HG02981 (cell line): ENCODE measurements around the gene CSF1R.
"Not testable (repeated sequence)": the region's sequence is repeated elsewhere in the genome, so short reads cannot be mapped to it uniquely, and the experiment has no call there.

ENCODE experiments used
- ATAC-seq: cut with Tn5 transposase; IDR thresholded peaks from one replicate; pipeline ENCODE4 v1.9.1; 2021; ENCODE audit warnings: mild to moderate bottlenecking, moderate library complexity; ENCODE audit not compliant: unreplicated experiment

The CSF1R gene

DNA sequence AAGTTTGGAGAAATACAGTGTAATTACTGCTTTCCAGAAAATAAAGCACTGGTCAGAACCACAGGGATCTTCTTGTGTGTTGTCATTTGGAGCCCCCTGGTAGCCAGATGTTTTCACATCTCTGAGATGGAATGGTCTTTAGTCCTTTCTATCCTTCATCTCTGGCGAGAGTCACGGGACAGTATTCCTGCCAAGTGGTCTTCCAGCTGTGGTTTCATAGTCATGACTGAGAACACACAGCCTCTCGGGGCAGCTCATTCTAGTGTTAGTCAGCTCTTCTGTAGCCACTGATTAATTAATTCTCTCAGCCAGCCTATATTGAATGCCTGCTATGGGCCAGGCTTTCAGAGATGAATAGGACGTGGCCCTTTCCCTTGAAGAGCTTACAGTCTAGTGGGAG, 51.7 kb downstream of the CSF1R start:
- ATAC-seq = peak; percentile 19

GRCh38 chr5:150033334-150033733, 53.0 kb downstream of the CSF1R start:
- ATAC-seq = no peak

DNA sequence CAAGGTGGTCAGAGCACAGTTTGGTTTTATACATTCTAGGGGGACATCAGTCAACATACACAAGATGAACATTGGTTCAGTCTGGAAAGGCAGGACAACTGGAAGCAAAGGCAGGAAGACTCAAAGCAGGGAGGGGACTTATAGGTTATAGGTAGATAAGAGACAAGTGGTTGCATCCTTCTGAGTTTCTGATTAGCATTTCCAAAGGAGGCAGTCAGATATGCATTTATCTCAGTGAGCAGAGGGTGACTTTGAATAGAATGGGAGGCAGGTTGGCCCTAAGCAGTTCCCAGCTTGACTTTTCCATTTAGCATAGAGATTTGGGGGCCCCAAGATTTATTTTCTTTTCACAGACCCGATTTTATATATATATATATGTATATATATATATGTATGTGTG, 58.3 kb downstream of the CSF1R start:
- not testable (repeated sequence) for ATAC-seq

- ATAC-seq = no peak
Measured at GRCh38 chr5:150026682-150027172, 59.6 kb downstream of the CSF1R start.

DNA sequence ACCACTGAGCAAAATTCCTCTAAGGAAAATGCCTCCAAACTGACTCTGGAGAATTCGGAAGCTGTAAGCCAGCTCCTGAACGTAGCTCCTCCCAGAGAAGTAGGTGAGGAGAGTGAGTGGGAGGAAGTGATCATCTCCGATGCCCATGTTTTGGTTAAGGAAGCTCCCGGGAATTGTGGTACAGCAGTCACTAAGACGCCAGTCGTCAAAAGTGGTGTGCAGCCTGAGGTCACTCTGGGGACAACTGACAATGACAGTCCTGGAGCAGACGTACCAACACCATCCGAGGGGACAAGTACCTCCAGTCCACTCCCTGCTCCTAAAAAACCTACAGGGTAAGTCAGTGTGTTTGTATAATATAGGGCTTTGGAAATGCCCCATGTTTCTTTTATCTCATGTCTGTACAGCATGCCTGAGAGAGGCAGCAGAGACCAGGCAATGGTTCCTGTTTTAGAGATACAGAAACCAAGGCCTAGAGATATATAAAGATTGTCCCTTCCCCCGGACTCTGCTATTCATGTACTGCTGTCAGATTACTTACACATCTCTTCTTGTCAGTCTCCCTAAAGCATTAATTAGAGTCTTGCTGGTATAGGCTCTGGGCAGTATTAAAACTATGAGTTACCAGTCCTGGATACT, 61.9 kb downstream of the CSF1R start:
- no peak for ATAC-seq

DNA sequence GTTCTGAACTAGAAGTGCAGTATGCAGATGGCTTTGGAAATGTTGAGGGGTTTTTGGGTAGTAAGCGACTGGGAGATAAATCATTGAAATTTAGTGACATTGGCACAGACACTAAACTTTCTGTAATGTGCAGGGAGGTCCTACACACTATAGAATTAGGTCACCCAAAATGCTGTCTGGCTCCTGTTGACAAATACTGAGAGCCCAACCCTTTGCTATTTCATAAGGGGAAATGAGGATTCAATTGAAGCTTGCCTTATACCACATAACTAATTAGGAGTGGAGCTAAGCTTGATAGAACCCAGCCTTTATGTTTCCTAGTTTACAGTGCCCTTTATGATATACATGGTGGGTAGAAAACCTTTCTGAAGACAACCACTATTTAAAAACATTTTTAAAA, 63.2 kb downstream of the CSF1R start:
- no peak for ATAC-seq

DNA sequence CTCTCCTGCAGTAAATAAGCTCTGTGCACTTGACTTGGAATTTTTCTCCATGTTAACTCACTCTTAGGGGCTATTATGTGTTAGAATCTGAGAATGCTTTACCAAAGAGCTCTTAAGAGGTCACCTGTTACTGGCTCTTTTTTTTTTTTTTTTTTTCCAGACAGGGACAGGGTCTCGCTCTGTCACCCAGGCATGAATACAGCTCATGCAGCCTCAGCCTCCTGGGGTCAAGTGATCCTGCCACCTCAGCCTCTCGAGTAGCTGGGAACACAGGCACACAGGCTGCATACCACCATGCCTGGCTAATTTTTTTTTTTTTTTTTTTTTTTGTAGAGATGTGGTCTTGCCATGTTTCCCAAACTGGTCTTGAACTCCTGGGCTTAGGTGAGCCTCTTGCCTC, 63.7 kb downstream of the CSF1R start:
- ATAC-seq = no peak

DNA sequence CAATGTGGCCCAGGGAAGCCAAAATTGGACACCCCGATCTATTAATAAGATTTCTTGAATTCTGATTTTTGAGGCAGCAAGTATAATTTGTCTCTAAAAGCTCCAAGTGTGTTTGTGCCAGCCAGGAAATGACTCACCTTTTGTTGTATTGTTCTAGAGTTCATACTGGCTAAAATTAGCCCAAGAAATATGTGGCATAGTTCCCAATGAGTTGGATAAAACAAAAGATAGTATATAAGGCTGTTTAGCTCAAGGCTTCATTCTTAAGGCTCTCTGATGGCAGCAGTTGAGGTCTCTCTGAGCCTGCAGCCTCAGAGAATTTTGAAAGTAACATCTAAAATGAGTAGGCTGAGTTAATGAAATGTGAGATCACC, 64.2 kb downstream of the CSF1R start:
- no peak for ATAC-seq

DNA sequence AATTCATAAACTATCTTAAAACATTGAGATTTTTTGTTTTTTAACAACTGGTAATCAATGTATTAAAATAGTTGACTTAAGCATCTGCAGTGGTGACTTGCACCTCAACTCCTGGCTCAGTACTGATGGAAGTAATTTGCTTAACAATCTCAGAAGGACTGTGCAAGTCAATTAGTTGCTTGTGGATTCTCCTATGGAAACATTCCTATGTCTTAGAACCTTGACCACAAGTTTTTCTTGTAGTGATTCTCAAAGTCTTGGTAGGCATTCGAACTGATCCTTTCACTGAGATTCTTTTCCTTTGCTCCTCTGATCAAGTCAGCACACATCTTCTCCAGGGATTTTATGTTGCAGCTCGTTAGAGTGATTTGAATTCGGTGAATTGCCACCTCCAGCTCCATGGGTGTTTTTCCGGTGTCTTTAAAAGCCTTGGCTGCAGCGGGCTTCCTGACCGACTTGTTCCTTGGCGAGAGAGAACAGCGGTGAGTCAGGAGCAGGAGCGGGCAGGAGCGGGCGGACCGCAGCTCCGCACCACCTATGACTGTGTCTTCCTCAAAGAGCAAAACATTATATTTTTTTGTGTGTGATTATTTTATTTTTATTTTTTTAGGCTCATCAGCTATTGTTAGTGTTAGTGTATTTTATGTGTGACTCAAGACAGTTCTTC, 64.7 kb downstream of the CSF1R start:
- no peak for ATAC-seq

GRCh38 chr5:150020249-150020648, 66.1 kb downstream of the CSF1R start:
- ATAC-seq = no peak

DNA sequence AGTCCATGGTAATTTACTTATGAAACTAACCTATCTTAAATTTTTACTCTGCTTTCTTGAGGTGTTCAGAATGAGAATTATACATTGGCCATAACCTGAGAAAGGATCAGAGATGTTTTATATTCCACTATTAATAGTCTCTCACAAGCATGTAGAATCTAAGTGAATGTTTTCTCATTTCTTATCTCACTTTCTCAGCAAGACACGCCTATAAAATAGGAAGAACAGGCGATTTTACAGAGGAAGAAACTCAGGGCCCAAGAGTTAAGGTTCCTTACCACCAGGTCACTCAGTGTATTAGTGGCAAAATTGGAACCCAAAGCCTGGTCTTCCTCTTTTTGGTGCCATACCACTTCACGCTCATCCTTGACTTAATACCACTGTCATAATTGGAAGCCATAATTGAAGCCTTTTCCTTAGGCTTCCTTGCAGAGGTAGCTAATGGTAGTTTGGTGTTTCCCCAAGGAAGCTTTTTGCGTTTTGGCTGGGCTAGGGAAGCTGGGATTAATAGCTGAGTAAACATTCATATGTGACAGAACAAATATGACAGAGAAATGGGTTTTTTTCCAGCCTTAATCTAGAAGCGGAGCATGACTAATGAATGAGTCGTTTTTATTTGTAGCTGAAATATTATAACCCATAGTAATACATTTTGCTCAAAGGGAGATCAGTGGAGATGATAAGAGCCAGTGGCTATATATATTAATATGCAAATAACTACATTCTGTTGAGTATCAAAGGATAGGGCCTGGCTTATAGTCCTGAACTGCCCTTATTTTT, 68.9 kb downstream of the CSF1R start:
- no peak for ATAC-seq

GRCh38 chr5:150016537-150016936, 69.8 kb downstream of the CSF1R start:
- no peak for ATAC-seq

GRCh38 chr5:150015415-150015814, 70.9 kb downstream of the CSF1R start:
- no peak for ATAC-seq

- ATAC-seq = no peak
Measured at GRCh38 chr5:150014456-150014855, 71.9 kb downstream of the CSF1R start.

DNA sequence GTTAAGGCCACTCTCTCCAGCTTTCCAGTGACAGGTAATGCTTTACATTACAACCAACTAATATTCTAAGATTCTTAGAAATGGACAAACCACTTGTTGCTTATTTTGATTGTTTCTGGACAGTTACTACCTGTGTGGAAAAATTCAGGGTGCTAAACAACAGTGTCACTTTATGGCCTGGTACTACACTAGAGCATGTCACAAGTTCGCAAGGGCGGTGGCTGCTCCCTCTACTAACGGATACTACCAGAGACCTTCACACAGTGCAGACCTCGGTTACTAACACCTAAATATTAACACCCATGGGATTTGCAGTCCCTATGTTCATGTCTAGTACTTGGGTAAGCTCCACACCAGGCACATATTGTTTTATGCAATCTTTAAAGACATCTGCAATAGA, 72.4 kb downstream of the CSF1R start:
- no peak for ATAC-seq

- no peak for ATAC-seq
Measured at GRCh38 chr5:150009671-150010387, 76.5 kb downstream of the CSF1R start.

DNA sequence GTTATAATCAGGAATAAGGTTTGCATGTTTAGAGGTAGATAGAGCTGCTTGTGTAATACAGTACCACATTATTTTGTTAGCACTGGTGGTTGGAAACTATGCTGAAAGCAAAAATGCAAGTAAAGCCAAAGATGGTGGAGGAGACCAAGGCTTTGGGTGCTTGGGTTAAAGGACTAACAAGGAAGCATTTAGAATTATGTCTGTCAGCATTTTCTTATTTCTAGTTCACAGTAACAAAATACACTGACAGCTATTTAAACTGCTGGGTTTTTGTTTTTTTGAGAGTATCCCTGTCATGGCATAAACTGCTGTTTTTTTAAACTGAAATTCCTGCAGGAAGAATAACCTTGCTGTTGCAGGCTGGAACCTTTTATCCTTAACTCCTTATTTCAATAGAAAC, 79.3 kb downstream of the CSF1R start:
- ATAC-seq = no peak

DNA sequence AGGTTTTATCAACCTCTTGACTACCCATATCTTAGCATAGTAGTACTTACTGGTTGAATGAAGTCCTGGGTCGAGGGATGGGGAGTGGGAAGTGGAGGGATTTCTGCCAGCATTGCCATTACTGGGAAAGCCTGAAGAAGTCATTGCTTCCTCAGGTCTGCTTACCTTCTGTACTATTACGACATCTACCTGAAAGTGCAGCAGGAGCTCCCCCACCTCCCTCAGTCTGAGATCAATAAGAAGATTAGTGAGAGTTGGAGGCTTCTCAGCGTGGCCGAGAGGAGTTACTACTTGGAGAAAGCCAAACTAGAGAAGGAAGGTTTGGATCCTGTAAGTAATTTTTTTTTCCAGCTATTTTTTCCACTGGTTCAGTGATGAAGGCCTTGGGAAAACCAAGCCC, 80.0 kb downstream of the CSF1R start:
- ATAC-seq = no peak
